Nephron progenitor cell (in vitro differentiated cells): ENCODE data around the gene MED15.

Source experiments
- DNase-seq: peaks from one replicate; pipeline ENCODE4 v3.0.0; 2021
- H3K27ac Mint-ChIP-seq: 2 replicates; pipeline ENCODE4 v1.8.0; 2021; ENCODE audit warnings: mild to moderate bottlenecking, moderate library complexity, mixed read lengths
- H3K27me3 Mint-ChIP-seq: 2 replicates; pipeline ENCODE4 v1.8.0; 2021; ENCODE audit warnings: mild to moderate bottlenecking, low read depth, mixed read lengths; ENCODE audit not compliant: poor library complexity
- H3K36me3 Mint-ChIP-seq: 2 replicates; pipeline ENCODE4 v1.8.0; 2021; ENCODE audit warnings: low read depth, mixed read lengths
- H3K4me1 Mint-ChIP-seq: 2 replicates; pipeline ENCODE4 v1.8.0; 2021; ENCODE audit warnings: mixed read lengths
- H3K4me3 Mint-ChIP-seq: 2 replicates; pipeline ENCODE4 v1.8.0; 2021; ENCODE audit warnings: mild to moderate bottlenecking, moderate library complexity, mixed read lengths
- H3K9me3 Mint-ChIP-seq: 2 replicates; pipeline ENCODE4 v1.8.0; 2021; ENCODE audit warnings: mild to moderate bottlenecking, moderate library complexity, mixed read lengths
- TF ChIP-seq, protein P1 (sequence below): fragments of 200-600 bp; sonication (generic); IDR thresholded peaks from 2 replicates; pipeline ENCODE4 v1.5.0; 2021; ENCODE audit warnings: antibody characterized with exemption

The MED15 gene

DNA sequence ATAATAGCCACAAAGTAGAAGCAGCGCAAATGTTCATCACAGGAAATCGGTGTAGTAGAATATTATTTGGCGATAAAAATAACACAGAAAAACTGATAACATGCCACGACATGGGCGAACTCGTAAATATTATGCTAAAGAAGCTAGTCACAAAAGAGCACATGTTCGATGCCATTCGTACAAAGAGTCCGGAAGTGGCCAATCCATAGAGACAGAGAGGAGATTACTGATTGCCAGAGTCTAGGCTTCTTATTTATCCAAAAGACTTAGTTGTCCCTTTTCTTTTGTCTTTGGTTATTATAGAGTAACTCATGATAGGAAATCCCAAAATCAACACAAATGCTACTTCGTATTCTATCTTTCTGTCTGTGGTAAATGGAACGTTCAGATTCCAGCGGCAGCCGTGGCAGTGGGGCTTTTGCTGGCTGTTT is 56.5 kb downstream of the MED15 start:
- Mint-ChIP-seq H3K36me3 (peaks cover 65% of the 10 kb centered on the region), H3K9me3 (peaks cover 14% of the 10 kb centered on the region), H3K4me3 (no peak overlapping the region), H3K4me1 (no peaks in the 10 kb centered on the region), H3K27ac (no peak overlapping the region), H3K27me3 (no peaks in the 10 kb centered on the region)
- TF ChIP-seq, protein P1, sequence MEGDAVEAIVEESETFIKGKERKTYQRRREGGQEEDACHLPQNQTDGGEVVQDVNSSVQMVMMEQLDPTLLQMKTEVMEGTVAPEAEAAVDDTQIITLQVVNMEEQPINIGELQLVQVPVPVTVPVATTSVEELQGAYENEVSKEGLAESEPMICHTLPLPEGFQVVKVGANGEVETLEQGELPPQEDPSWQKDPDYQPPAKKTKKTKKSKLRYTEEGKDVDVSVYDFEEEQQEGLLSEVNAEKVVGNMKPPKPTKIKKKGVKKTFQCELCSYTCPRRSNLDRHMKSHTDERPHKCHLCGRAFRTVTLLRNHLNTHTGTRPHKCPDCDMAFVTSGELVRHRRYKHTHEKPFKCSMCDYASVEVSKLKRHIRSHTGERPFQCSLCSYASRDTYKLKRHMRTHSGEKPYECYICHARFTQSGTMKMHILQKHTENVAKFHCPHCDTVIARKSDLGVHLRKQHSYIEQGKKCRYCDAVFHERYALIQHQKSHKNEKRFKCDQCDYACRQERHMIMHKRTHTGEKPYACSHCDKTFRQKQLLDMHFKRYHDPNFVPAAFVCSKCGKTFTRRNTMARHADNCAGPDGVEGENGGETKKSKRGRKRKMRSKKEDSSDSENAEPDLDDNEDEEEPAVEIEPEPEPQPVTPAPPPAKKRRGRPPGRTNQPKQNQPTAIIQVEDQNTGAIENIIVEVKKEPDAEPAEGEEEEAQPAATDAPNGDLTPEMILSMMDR, result no peak
- DNase-seq, result no peak

- Mint-ChIP-seq H3K4me3 (no peak overlapping the region), H3K9me3 (peaks cover 4% of the 10 kb centered on the region), H3K27me3 (no peaks in the 10 kb centered on the region), H3K36me3 (peaks cover 53% of the 10 kb centered on the region), H3K27ac (peak overlapping the region; percentile 72), H3K4me1 (no peaks in the 10 kb centered on the region)
- no peak for DNase-seq
- TF ChIP-seq, protein P1, result no peak
These were observed 57.8 kb downstream of the MED15 start for GRCh38 chr22:20565079-20565734.

- Mint-ChIP-seq H3K4me3 (no peak overlapping the region), H3K9me3 (peaks cover 2% of the 10 kb centered on the region), H3K27me3 (no peaks in the 10 kb centered on the region), H3K36me3 (peaks cover 47% of the 10 kb centered on the region), H3K27ac (peak overlapping the region; percentile 72), H3K4me1 (no peaks in the 10 kb centered on the region)
- no peak for DNase-seq
- TF ChIP-seq, protein P1, result no peak
These were observed 58.4 kb downstream of the MED15 start for GRCh38 chr22:20565761-20566160.

- H3K9me3 Mint-ChIP-seq, result no peaks in the 10 kb centered on the region
- no peaks in the 10 kb centered on the region for H3K4me1 Mint-ChIP-seq
- no peak overlapping the region for H3K4me3 Mint-ChIP-seq
- H3K27ac Mint-ChIP-seq, result no peak overlapping the region
- no peaks in the 10 kb centered on the region for H3K27me3 Mint-ChIP-seq
- no peak for DNase-seq
- H3K36me3 Mint-ChIP-seq, result peaks cover 41% of the 10 kb centered on the region
- TF ChIP-seq, protein P1, result no peak
These were observed 59.2 kb downstream of the MED15 start for GRCh38 chr22:20566420-20567260.

DNA sequence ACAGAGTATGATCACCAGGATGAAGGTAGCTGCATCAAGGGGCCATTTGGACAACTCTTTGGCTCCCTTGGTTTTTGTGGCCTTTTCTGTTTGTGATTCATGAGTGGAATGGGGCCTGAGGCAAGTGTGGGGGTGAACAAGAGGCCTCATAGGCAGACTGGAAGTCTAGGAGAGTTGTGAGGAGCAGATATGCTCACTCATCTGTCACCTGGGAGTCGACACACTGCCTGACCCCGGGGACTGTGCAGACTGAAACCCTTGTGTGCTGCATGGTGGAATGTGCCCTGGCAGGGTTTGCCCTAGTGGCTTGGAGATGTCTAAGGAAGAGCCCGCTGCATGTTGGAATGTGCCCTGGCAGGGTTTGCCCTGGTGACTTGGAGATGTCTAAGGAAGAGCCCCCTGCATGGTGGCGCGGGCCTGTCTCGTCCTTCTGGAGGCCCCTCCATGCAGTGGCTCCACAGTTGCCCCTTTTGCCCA is 60.0 kb downstream of the MED15 start:
- TF ChIP-seq, protein P1, result no peak
- no peak for DNase-seq
- Mint-ChIP-seq H3K27ac (no peak overlapping the region), H3K36me3 (peaks cover 42% of the 10 kb centered on the region), H3K4me1 (no peaks in the 10 kb centered on the region), H3K27me3 (no peaks in the 10 kb centered on the region), H3K4me3 (no peak overlapping the region), H3K9me3 (no peaks in the 10 kb centered on the region)
